Occipital lobe (tissue), 2 donors: Measurements from ENCODE around the gene DKC1. TPM values are rescaled to one million over a fixed set of nuclear protein-coding genes. Genes with fewer than 3 reads are reported as not detected.

Experiments
- DNase-seq: peaks from one replicate; lab custom pipeline; 2025; lab: John Stamatoyannopoulos, UW
- total RNA-seq: library from RNA; depleted of rRNA; stranded (reverse); fragments of >200 nt; gene quantifications from one replicate; pipeline ENCODE4 v1.2.3, GENCODE V29; 2014

DKC1 gene
- total RNA-seq: 19.0 TPM

DNA sequence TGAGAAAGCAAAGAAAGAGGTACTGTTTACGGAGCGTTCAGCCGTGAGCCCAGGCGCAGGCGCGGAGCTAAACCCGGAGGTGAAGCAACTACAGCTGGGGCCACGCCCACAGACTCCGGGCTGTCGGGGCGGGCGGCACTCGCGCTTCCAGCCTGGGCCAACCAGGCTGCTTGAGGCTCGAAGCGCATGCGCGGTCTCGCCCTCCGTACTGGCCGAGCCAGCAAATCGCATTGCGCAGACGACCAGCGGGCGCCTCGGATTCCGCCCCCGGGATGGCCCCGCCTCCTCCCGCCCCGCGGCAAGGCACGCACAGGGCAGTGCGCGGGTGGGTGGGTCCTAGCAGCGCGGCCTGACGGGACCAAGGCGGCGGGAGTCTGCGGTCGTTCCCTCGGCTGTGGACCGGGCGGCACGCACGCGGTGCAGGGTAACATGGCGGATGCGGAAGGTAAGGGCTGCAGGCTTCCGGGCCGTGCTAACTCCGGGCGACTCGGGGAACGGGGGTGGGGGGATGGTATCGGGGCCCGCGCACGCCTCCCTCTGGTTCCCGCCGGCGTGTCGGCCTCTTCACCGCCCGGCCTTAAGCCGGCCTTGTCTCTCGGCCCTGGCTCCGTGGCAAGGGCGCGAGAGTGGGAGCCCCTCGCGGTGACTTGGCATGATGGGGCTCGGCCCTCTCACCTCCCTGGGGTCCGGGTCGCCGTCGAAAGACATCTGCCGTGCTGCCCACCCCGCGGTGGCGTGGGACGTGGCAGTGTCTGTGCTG is at the start of gene DKC1:
Gene DKC1 (plus strand): TSS at position 328 of the 760 bp plus-strand sequence. CDS start 102 bp downstream, at position 430.
- DNase-seq: peak; percentile 89

DNA sequence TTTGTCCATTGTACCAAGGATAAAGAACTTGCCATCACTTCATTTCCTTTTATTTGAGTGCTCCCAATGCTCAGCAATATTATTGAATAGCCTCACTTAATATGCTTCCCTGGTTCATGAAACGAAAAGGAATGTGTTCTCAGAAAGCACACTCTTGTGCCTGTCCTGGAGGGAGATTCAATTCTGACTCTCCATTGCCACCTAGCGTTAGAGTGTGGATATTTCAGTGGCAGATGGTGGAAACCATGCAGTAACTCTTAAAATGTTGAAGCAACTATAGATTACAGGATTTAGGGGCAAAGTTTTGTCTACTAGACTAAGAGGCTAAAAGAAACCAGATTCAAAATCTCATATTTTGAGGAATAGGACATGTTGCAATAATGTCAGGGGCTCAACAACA is 47.7 kb upstream of the DKC1 start:
- DNase-seq: no peak

DNA sequence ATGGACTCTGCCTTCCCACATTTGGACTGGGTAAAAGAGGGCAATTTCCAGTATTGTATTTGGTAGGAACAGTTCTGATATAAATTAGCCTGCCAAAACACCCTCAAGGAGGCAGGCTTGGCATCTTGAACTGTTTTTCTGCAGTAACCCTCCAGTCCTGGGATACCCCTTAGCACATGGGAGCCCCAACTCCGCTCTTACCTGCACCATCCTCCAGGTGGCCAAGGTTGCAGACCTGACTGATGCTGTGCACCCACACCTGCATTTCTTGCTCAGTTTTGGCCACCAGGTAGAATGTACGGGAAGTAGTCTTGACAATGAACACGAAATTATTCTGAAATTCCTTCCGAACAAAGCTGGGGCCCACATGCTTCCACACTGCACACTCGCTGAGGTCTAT is 46.8 kb upstream of the DKC1 start:
- no peak for DNase-seq

DNA sequence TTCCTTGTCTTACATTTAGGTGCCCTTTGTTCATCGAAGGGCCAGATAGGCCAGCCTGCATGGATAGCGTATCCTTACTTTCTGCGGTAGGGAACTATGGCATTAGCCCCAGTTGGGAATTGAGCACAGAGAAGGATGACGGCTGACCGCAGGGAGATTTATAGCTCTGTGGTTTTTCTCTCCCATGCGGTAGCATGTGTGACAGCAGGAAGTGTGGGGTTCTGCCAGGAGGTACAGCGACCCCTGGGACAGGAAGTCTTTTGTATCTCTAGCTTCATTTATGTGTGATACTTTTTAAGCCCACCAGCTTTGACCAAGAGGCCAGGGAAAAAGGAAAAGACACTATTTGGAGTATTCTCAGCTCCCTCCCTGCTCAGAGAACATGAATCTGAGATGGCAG is 44.8 kb upstream of the DKC1 start:
- no peak for DNase-seq

DNA sequence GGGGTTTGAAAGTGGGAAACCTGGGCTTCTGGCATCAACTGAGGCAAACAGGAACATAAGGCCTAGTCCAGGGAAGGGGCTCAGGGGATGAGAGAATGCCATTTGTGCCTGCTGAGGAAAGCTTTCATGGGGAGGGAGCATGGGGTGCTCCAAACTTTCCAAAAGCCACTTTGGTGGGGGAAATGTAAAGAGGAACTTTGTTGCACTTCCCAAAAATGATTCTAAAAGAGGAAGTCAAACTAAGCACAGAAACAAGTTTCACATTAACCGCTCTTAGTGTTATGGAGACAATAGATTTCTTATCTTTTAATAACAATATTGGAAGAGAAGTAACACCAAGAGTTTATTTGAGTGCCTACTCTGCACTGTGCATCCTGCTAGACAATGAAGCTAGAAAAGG is 44.0 kb upstream of the DKC1 start:
- no peak for DNase-seq

DNA sequence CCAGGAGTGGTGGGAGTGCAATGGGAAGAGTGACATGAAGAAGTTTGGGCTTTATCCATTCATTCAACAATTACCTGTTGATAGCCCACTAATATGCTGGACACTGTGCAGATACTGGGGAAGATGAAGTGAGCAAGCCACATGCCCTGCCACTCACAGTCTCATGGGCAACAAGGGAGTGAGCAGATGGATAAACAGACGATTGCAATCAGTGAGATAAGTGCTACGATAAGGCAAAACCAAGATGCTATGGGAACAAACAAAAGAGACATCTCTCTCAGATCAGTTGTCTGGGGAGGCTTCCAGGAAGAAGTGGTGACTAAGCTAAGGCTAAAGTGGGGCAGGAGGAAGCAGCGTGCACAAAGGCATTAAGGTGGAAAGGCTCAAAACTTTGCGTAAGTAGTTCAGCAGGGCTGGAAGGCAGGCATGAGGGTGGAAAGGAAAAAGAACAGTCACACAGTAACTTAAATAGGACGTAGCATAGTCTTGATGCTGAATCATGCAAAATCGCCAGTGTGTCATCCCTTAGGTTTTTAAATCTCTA is 43.5 kb upstream of the DKC1 start:
- no peak for DNase-seq

DNA sequence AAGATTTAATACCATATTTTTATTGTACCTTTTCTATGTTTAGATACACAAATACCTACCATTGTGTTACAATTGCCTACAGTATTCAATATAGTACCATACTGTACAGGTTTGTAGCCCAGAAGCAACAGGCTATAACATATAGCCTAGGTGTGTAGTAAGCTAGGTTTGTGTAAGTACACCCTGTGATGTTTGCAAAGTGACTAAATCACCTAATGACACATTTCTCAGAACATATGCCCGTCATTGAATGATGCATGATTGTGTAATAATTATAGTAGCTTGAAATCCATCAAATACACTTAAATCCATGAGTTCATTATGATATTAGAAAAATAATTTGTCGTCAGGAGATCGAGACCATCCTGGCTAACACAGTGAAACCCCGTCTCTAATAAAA is 42.6 kb upstream of the DKC1 start:
- no peak for DNase-seq

DNA sequence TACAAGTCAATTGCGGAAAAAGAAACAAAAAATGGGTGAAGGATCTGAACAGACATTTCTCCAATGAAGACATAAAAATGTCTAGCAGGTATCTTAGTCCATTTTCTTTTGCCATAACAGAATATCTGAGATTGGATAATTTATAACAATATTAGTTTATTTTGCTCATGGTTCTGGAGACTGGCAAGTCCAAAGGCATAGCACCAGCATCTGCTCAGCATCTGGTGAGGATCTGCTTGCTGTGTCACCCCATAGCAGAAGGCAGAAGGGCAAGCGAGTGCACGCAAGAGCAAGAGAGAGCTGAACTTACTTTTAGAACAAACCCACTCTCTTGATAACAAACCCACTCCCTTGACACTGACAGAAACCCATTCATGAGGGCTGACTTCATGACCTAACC is 41.5 kb upstream of the DKC1 start:
- no peak for DNase-seq

DNA sequence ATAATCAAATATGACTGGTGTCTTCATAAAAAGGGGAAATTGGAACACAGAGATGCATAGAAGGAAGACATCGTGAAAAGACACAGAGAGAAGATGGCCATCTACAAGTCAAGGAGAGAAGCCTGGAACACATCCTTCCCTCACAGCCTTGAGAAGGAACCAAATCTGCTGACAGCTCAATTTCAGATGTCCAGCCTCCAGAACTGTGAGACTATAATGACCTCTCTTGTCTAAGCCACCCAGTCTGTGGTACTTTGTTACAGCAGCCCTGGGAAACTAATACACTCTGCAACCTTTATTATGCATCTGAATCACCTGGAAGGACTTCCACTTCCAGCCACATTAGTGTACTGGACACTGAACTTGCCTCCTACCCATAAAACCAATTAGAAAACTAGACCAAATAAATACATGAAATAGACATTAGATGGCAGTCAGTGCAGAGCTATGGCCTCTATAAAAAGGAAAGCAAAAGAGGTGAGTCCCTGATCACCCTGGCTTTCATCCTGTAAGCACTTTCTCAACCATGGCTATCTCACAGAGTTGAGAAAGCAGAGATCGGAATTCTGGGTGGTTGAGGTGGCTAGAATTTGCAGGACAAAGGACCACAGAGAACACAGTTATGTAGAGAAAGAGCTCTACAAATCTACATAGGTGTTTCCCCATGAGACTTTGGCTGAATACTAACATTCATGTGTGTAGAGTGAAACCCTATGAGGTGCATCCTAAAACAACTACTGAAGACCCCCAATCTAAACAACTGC is 37.5 kb upstream of the DKC1 start:
- DNase-seq: no peak

DNA sequence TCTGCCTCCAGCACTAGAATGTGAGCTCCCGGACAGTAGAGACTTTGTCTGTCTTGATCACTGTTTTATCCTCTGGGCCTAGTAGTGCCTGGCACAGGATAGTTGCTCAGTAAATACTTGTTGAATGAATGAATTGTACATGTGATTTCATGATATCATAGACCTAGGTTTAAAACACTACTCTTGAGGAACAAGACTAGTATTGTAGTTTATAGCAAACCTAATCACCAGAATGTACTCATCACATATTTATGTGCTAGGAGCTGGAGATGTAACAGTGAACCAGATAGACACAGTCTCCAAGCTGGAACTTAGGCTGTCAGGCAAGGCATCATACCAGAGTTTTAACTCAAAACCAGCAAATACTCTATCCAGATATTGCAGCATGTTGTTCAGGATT is 35.2 kb upstream of the DKC1 start:
- DNase-seq: no peak

DNA sequence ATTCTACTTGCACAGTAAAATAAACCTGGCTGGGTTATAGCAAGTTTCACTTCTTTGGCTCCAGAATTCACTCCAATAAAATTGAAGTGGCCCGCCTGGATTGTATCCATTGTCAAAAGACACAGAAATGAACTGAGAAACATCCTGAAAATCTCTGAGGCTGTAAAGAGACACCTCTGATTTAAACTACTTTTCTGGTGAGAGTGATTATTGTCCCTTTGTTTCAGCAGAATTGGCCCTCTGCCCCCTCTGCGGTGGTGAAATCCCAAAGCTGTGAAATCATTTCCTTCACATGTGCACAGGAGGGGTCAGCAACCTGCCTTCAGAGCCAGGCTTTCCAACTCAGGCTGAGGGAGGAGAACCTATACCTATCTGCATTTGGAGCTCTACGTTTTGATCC is 34.8 kb upstream of the DKC1 start:
- DNase-seq: no peak

DNA sequence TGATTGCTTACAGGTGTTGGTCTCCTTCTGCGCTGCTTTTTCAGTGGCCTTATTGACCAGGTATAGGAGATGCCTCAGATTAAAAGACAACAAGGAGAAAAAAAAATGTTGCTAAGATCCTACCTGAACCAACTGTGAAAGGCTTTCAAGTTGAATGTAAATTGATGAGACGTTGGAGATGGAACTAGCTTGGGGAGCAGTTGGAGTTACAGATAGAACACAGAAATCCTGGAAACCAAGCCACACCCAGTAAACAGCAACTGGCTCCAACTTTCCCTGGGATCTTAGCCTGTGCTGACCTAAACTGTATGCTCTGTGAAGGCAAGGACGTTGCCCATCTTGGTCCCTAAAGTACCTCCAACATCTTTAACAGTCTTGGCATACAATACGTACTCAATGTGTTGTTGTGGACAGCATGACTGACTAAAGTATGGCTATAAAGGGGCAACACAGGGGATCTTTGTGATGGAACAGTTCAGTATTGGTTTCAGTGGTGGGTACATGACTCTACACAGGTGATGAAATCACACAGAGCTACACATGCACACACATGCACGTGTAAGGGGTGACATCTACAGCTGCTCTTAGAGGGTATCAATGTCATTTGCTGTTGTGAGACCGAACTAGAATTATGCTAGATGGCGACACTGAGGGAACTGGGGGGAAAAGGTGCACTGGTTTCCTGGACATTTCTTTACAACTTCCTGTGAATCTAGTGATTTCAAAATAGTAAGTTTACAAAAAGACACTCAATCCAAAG is 34.1 kb upstream of the DKC1 start:
- no peak for DNase-seq

DNA sequence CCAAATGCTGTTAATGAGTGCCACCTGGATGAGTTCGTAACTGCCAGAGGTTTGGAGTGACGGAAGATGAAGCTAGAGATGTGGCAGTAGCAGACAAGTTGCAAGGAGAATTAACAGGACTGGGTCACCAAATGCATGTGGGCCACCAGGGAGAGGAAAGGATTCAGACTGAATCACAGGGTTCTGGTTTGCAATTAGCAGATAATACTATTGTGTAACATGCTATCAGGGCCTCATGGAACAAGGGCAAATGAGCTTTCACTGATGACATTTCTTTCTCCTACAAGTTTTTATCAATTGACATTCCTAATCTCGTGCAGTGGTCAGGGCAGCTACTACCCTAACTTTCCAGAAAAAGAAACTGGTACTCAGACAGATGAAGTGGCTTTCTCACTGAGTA is 33.2 kb upstream of the DKC1 start:
- DNase-seq: no peak

DNA sequence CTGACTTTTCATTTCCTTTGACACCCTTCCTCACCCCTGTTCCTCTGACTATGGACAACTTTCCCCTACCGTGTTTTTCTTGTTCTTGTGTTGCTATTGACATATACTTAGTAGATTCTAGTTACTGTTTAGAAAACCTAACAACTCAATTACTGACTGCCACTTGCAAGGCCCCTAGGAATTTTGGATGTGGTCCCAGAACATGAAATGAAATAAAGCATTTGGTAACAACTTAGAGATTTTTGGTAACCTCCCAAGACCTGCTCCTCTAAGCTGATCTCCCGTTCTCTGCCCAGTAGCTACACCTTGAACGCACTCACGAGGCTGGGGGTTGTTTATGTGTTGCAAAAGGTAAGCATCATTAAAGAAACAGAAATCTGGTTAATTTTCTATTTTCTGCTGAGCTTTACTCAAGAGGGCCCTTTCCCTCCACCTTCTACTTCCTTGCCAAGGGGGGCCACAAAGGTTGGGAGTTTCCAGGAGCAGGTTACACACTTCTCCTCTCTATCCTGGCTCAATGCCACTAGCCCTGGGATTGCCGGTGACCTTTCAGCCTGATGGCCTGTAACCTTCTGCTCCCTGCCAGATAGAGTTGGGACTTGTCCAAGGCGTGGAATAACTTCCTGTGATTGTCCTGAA is 32.3 kb upstream of the DKC1 start:
- DNase-seq: no peak

DNA sequence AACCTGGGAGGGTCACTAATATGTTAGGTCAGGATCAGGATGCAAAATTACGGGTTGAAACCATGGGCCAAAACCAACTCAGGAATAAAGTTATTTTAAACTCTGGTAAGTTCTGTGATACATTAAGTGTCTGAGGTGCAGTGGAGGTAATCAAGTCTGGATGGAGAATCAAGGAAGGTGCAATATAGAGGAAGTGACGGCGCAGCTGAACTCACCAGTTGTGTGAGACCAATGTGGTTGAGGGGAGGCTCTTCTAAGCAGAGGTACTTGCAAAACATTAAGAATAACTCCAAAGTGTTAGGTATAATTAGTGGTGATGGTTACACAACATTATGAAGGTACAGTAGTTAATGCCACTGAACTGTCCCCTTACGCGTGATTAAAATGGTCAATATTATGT is 31.5 kb upstream of the DKC1 start:
- DNase-seq: no peak

DNA sequence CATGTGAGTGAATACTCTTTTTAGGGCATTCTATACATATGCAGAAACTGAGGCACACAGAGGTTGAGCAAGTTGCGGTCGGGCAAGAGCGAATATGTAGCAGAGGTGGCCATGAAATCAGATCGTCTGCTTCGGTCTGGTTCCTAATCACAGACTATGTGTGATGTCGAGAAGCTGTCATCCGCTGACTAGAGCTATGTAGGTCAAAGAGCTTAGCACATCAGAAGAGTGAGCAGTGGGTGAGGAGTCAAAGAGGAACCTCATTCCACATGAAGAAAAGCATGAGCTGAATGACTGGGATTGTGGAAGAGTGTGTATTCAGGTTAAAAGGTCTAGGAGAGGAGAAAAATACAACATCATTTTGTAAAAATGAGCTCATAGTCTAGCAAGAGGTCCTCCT is 30.8 kb upstream of the DKC1 start:
- DNase-seq: no peak

DNA sequence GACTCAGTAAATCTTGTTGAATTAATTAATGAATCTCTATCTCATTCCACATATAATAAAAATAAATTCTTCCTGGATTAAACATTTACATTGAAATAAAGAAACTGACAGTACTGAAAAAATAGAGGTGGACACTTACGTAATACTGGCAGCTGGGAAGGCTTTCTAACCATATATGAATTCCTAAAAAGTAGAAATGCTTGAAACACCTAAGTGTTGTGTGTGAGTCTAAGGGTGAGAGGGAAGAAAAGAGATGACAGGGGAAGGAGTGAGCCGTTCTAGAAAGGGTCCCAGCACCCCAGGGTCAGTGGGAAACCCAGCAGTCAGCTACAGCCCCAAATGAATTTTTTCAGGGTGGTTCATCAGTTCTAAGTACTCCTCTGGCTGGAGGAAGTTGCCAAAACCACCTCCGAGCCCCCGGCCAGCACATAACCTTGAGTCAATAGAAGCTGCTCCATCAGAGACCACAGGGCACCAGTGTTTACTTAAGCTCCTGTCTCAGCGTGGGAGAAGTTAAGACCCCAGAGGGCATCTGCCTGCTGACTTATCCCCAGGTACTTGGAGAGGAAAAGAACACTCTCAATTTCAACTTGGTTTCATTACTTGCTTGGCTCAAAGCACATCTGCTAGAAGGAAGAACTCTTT is 30.1 kb upstream of the DKC1 start:
- DNase-seq: no peak

DNA sequence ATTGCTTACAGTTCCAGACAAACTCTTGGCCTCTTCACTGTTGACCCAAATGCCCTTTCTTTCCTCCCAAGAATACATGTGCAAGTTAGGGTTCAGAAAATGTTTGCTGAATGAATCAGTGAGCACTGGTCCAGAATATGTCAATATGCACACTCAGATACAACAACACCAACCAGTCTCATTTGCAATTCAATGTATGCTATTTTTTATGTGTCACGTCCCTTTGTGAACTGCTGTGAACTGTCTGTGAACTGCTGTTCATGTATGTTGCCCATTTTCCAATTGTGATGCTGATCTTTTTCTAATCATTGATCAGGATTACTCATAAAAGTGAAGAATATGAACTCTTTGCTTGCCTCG is 29.6 kb upstream of the DKC1 start:
- no peak for DNase-seq

DNA sequence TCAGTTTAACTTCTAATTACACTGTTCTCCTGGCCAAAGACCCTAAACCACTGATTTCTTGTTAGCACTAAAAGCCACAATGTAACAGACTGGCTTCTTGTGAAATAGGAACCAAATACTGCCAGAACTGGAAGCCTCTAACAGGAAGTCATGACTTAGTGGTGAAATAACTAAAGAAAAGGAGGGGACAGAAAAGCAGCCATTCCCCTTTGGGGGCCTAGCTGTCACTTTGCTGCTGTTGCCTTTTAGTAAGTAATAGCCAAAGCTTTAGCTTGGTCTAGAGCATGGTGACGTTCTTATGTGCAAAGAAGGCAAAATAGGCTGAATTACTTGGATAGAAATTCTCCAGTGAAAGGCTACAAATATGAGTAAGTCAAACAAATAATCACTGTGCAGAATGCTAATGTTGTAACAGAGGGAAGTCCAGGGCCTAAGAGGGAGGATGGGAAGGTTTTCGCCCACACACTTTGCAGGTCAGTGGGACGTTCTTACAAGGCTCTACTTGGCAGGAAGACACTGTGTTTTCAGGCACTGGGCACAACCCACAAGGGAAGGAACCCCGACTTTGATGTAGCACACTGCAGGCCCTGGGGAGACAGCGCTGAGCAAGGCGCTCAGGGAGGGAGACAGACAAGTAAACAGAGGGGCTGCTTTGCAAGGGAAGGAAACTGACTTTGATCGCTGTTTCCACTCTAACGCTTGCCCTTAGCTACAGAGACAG is 28.4 kb upstream of the DKC1 start:
- no peak for DNase-seq

DNA sequence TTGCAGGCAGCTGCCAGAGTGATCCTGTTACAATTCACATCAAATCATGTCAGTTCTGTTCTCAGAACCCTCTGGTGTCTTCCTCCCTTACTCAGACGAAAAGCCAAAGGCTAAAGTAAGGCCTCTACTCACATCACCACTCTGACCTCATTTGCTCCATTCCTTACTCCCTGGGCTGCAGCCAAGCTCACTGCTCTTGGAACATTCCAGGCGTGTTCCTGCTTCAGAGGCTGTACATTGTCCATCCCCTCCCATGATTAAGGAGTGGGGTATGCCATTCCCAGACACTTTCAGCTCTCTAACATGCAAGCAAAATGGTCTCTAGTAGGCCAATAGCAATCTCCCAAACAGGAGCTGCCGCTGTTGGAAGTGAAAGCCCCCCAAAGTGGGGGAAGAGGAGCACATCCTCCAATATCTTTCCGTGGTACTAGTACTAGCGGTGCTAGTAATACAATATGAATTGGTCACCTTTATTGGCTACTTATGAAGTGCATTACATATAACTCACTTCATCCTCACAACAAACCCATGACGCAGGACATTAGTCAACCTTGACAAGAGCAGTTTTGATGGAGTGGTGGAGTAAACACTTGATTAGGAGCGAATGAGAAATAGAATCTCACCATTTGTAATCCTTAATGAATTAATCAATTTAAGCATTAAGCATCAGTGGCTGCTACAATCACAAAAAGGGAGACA is 26.8 kb upstream of the DKC1 start:
- no peak for DNase-seq
